SH-SY5Y (cell line): ENCODE results near the gene RAP1GDS1.

Experiments
- GATA2 ChIP-seq: IDR thresholded peaks from 2 replicates; pipeline ENCODE4 v1.6.1; 2011; ENCODE audit warnings: mild to moderate bottlenecking, low read depth, low read length
- GATA3 ChIP-seq: IDR thresholded peaks from 2 replicates; pipeline ENCODE4 v1.6.1; 2011; ENCODE audit warnings: low read depth, mild to moderate bottlenecking, low read length, moderate library complexity

GRCh38 chr4:98249831-98250230 lies 11.4 kb upstream of the RAP1GDS1 start:
- no peak for TF ChIP-seq GATA2
- TF ChIP-seq GATA3: no peak
